AG04449 (cell line): ENCODE data around the gene NEO1.

ENCODE experiments used
- CTCF ChIA-PET: fragments of 350-600 bp; formaldehyde crosslinking; extraction: SDS; loops from one replicate; lab custom pipeline; 2021; ENCODE audit warnings: antibody characterized with exemption; lab: Yijun Ruan, JAX
- POLR2A ChIA-PET: fragments of 400-600, 350-600 bp; formaldehyde crosslinking; extraction: SDS; loops from one replicate; lab custom pipeline; 2020; ENCODE audit warnings: antibody characterized with exemption, inconsistent platforms; lab: Yijun Ruan, JAX
- DNase-seq: peaks from one replicate; pipeline ENCODE4 v3.0.0-alpha.2; 2010; ENCODE audit warnings: low read depth, low spot score
- H3K4me3 ChIP-seq: 2 replicates; pipeline ENCODE4 v1.5.1; 2011; ENCODE audit warnings: low read depth, mild to moderate bottlenecking, control low read depth, low read length
- CTCF ChIP-seq: IDR thresholded peaks from one replicate; pipeline ENCODE4 v1.5.1; 2011; ENCODE audit warnings: mild to moderate bottlenecking, moderate library complexity, low read length, control low read depth, inconsistent platforms; ENCODE audit not compliant: insufficient read depth; ENCODE audit errors: missing control alignments

Gene NEO1

DNA sequence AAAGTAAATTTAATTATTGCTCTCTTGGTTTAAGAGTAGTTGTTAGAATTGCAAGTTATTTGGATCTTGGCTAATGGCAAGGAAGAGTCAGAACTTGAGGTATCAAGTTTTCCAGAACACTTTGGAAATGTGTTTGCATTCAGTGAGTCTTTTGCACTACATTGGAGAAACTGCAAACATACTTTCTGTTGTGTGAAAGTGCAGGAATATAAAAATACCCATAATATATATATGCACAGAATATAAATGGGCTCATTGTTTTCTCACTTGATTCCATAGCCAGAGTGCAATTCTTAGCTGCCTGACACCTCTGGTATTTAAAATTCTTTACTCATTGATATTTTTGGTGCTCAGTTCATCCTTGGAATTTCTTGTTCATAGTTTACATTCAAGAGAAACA is 223.6 kb downstream of the NEO1 start:
- CTCF ChIA-PET = interaction anchor here (1.7 to 12.2 kb wide), 6 partner anchors 11 to 554 kb away, joined by 3 to 193 read pairs (median 51); no protein-coding TSS in a partner anchor
- POLR2A ChIA-PET = no interaction called here
- no peak overlapping the region for H3K4me3 ChIP-seq
- TF ChIP-seq CTCF = no peak
- no peak for DNase-seq

DNA sequence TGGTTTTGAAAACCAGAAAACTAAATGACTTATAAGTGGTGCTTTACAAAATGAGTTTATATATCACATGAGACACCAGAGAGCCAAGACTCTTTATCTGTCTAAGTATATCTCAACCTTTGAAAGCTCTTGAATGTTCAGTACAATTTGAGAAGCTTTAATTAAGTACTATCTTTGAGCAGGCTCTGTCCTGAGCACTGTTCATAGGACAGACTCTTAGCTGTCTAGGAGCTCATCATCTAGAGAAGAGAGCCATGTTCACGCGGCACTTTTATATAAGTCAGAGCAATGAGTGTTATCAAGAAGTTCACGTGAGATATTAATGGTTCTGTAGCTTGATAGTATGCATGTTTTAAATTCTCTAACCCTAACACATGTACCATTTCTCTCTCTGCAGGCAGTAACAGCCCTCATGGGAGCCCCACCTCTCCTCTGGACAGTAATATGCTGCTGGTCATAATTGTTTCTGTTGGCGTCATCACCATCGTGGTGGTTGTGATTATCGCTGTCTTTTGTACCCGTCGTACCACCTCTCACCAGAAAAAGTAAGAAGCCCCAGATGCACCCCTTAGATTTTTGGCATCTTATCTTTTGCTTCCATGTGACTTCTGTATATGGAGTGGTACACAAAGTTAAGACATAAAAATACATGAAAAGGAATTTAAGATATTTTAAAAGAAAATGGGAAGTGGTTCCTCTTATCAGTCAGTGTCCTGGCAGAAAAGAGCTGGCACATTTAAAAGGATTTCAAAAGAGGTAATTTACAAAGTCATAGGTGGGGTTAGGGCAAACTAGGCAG is 230.5 kb downstream of the NEO1 start:
- H3K4me3 ChIP-seq = no peak overlapping the region
- no peak for DNase-seq
- ChIA-PET CTCF (interaction anchor here (0.9 to 12.2 kb wide), 9 partner anchors 8 to 1038 kb away, joined by 3 to 102 read pairs (median 5); partner anchors contain the start of gene NPTN), POLR2A (no interaction called here)
- no peak for TF ChIP-seq CTCF

- no peak overlapping the region for H3K4me3 ChIP-seq
- CTCF ChIA-PET = interaction anchor here (1.0 to 12.2 kb wide), 7 partner anchors 8 to 1037 kb away, joined by 3 to 102 read pairs (median 5); partner anchors contain the start of gene NPTN
- no peak for DNase-seq
- no peak for TF ChIP-seq CTCF
- POLR2A ChIA-PET = no interaction called here
These were observed 231.2 kb downstream of the NEO1 start for GRCh38 chr15:73283366-73283962.

DNA sequence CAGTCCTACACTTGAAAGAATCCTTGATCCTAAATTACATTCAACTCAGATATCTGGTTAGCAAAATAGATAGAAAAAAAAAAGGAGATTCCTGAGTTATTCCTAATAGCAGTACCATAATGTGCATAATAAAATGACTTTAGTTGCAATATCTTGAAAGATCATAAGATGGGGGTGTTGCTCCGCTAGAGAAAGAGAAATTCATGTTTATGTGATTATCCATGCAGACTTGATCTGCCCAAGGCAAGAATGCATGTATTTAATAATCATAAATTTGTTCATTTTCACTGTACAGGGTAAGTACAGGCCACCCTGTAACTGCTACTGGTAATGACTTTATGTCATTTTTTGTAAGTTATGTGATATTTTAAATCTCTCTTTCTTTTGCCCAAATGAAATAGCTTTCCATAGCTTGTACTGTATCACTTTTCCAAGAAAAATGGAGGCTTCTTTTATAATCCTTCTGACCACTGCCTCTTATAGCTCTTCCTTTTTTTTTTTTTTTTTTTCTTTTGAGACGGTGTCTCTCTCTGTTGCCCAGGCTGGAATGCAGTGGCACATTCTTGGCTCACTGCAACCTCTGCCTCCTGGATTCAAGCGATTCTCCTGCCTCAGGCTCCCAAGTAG is 231.9 kb downstream of the NEO1 start:
- CTCF ChIA-PET = interaction anchor here (0.6 to 12.2 kb wide), 10 partner anchors 9 to 673 kb away, joined by 3 to 102 read pairs (median 8); partner anchors contain the start of gene NPTN
- DNase-seq = no peak
- POLR2A ChIA-PET = interaction anchor here (0.6 kb wide), 1 partner anchor 881 kb away, joined by 3 read pairs; no protein-coding TSS in a partner anchor
- TF ChIP-seq CTCF = peak; percentile 27
- no peak overlapping the region for H3K4me3 ChIP-seq

GRCh38 chr15:73286311-73286710 is 234.0 kb downstream of the NEO1 start:
- ChIA-PET CTCF (interaction anchor here (0.9 to 11.7 kb wide), 9 partner anchors 11 to 495 kb away, joined by 3 to 91 read pairs (median 5); partner anchors contain the start of gene NPTN), POLR2A (no interaction called here)
- no peak for TF ChIP-seq CTCF
- no peak overlapping the region for H3K4me3 ChIP-seq
- DNase-seq = no peak
